Astrocyte (in vitro differentiated cells and primary cell): ENCODE measurements around the gene IL12RB2. TPM values are rescaled to one million over a fixed set of nuclear protein-coding genes. Genes with fewer than 3 reads are reported as not detected.
A peak's percentile ranks its signal among the peaks of the same experiment; 100 is the strongest.

ENCODE experiments used
- DNase-seq: peaks from one replicate; pipeline ENCODE4 v3.0.0-alpha.2; 2010; ENCODE audit warnings: low read depth
- FAIRE-seq: peaks from 2 replicates; lab custom pipeline; 2011; peaks lifted over from hg19 to GRCh38; lab: Jason Lieb, UNC
- H2AFZ ChIP-seq: 2 replicates; pipeline ENCODE4 v1.6.0; 2012; ENCODE audit warnings: low read depth, low read length, inconsistent platforms
- H3K27ac ChIP-seq: 2 replicates; pipeline ENCODE4 v1.5.1; 2011; ENCODE audit warnings: low read depth, low read length, inconsistent platforms
- H3K27me3 ChIP-seq: 2 replicates; pipeline ENCODE4 v1.6.0; 2011; ENCODE audit warnings: low read length, inconsistent platforms; ENCODE audit not compliant: insufficient read depth
- H3K36me3 ChIP-seq: 2 replicates; pipeline ENCODE4 v1.5.1; 2011; ENCODE audit warnings: low read length, inconsistent platforms; ENCODE audit not compliant: insufficient read depth
- H3K4me1 ChIP-seq: 2 replicates; pipeline ENCODE4 v1.5.1; 2011; ENCODE audit warnings: low read length, inconsistent platforms; ENCODE audit not compliant: insufficient read depth
- H3K4me2 ChIP-seq: 2 replicates; pipeline ENCODE4 v1.6.0; 2012; ENCODE audit warnings: low read length, inconsistent platforms
- H3K4me3 ChIP-seq: 2 replicates; pipeline ENCODE4 v1.5.1; 2011; ENCODE audit warnings: low read depth, mild to moderate bottlenecking, low read length, inconsistent platforms; ENCODE audit not compliant: insufficient read depth
- H3K79me2 ChIP-seq: 2 replicates; pipeline ENCODE4 v1.6.0; 2012; ENCODE audit warnings: mild to moderate bottlenecking, low read length, inconsistent platforms; ENCODE audit not compliant: insufficient read depth
- H3K9ac ChIP-seq: 2 replicates; pipeline ENCODE4 v1.6.0; 2012; ENCODE audit warnings: mild to moderate bottlenecking, low read length, inconsistent platforms
- H3K9me3 ChIP-seq: 2 replicates; pipeline ENCODE4 v1.5.1; 2012; ENCODE audit warnings: low read depth, mild to moderate bottlenecking, low read length, inconsistent platforms; ENCODE audit not compliant: insufficient read depth
- H4K20me1 ChIP-seq: 2 replicates; pipeline ENCODE4 v1.6.0; 2012; ENCODE audit warnings: low read length, inconsistent platforms; ENCODE audit not compliant: insufficient read depth
- H3K27ac Mint-ChIP-seq: one replicate; pipeline ENCODE4 v1.8.0; 2021; ENCODE audit warnings: mild to moderate bottlenecking, mixed read lengths; ENCODE audit not compliant: unreplicated experiment
- H3K27me3 Mint-ChIP-seq: one replicate; pipeline ENCODE4 v1.8.0; 2021; ENCODE audit warnings: low read depth, mixed read lengths; ENCODE audit not compliant: unreplicated experiment
- H3K36me3 Mint-ChIP-seq: one replicate; pipeline ENCODE4 v1.8.0; 2021; ENCODE audit warnings: low read depth, mixed read lengths; ENCODE audit not compliant: unreplicated experiment
- H3K4me1 Mint-ChIP-seq: one replicate; pipeline ENCODE4 v1.8.0; 2021; ENCODE audit warnings: low read depth, mixed read lengths; ENCODE audit not compliant: unreplicated experiment
- H3K4me3 Mint-ChIP-seq: one replicate; pipeline ENCODE4 v1.8.0; 2021; ENCODE audit warnings: mild to moderate bottlenecking, moderate library complexity, mixed read lengths; ENCODE audit not compliant: unreplicated experiment
- H3K9me3 Mint-ChIP-seq: one replicate; pipeline ENCODE4 v1.8.0; 2021; ENCODE audit warnings: mild to moderate bottlenecking, mixed read lengths; ENCODE audit not compliant: unreplicated experiment
- CTCF ChIP-seq: IDR thresholded peaks from 2 replicates; pipeline ENCODE4 v1.5.1; 2011; ENCODE audit warnings: low read depth, mild to moderate bottlenecking, inconsistent platforms, low read length, moderate library complexity; ENCODE audit not compliant: insufficient read depth
- EZH2 ChIP-seq: IDR thresholded peaks from 2 replicates; pipeline ENCODE4 v1.6.1; 2012; ENCODE audit warnings: mild to moderate bottlenecking, low read length, inconsistent platforms; ENCODE audit not compliant: insufficient read depth
- total RNA-seq: library from RNA; stranded (reverse); gene quantifications from 2 replicates; pipeline ENCODE4 v1.2.1, GENCODE V29; 2021

IL12RB2 gene
- total RNA-seq, 1 donor from 2014 or later: 0.11 TPM

DNA sequence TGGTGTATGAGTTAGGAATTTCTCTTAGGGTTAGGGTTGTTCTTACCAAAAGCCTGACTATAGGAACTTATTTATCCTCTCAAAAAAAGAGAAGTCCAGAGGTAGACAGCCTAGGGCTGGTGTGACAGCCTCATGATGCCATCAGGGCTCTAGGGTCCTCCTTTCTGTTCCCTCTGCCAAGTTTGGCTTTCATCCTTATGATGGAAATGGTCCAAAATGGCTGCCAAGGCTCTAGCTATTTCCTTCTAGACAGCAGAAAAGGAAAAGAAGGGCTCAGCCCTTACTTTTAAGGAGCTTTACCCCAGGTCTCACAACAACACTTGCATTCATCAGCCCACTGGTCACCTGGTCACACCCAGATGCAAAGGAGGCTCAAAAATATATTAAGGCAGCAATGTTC is 44.5 kb downstream of the IL12RB2 start:
- no peaks in the 10 kb centered on the region for H3K36me3 Mint-ChIP-seq
- no peak overlapping the region for H3K4me2 ChIP-seq
- H3K4me3 Mint-ChIP-seq: no peak overlapping the region
- H3K9me3 Mint-ChIP-seq: no peaks in the 10 kb centered on the region
- H3K9me3 ChIP-seq: no peaks in the 10 kb centered on the region
- no peak overlapping the region for H2AFZ ChIP-seq
- FAIRE-seq: no peak
- no peak overlapping the region for H3K9ac ChIP-seq
- DNase-seq: no peak
- no peak overlapping the region for H3K4me3 ChIP-seq
- no peaks in the 10 kb centered on the region for H4K20me1 ChIP-seq
- no peak overlapping the region for H3K27ac Mint-ChIP-seq
- no peak overlapping the region for H3K27ac ChIP-seq
- TF ChIP-seq EZH2: no peak
- no peak for TF ChIP-seq CTCF
- H3K4me1 ChIP-seq: peaks cover 12% of the 10 kb centered on the region
- peaks cover 6% of the 10 kb centered on the region for H3K4me1 Mint-ChIP-seq
- H3K36me3 ChIP-seq: no peaks in the 10 kb centered on the region
- no peaks in the 10 kb centered on the region for H3K79me2 ChIP-seq
- no peaks in the 10 kb centered on the region for H3K27me3 ChIP-seq
- no peaks in the 10 kb centered on the region for H3K27me3 Mint-ChIP-seq

GRCh38 chr1:67355745-67356424 is 48.2 kb downstream of the IL12RB2 start:
- H3K27me3 Mint-ChIP-seq: no peaks in the 10 kb centered on the region
- no peak overlapping the region for H2AFZ ChIP-seq
- H3K4me1 ChIP-seq: peaks cover 6% of the 10 kb centered on the region
- H3K4me2 ChIP-seq: peak overlapping the region; percentile 25
- no peak overlapping the region for H3K9ac ChIP-seq
- no peaks in the 10 kb centered on the region for H3K36me3 ChIP-seq
- no peak for FAIRE-seq
- H3K4me3 ChIP-seq: no peak overlapping the region
- peak overlapping the region; percentile 40 for H3K27ac ChIP-seq
- TF ChIP-seq CTCF (no peak), EZH2 (no peak)
- peak; percentile 90 for DNase-seq
- no peaks in the 10 kb centered on the region for H3K79me2 ChIP-seq
- no peaks in the 10 kb centered on the region for H4K20me1 ChIP-seq
- H3K4me3 Mint-ChIP-seq: no peak overlapping the region
- H3K9me3 Mint-ChIP-seq: no peaks in the 10 kb centered on the region
- peaks cover 4% of the 10 kb centered on the region for H3K4me1 Mint-ChIP-seq
- H3K36me3 Mint-ChIP-seq: no peaks in the 10 kb centered on the region
- no peaks in the 10 kb centered on the region for H3K27me3 ChIP-seq
- H3K9me3 ChIP-seq: no peaks in the 10 kb centered on the region
- no peak overlapping the region for H3K27ac Mint-ChIP-seq

DNA sequence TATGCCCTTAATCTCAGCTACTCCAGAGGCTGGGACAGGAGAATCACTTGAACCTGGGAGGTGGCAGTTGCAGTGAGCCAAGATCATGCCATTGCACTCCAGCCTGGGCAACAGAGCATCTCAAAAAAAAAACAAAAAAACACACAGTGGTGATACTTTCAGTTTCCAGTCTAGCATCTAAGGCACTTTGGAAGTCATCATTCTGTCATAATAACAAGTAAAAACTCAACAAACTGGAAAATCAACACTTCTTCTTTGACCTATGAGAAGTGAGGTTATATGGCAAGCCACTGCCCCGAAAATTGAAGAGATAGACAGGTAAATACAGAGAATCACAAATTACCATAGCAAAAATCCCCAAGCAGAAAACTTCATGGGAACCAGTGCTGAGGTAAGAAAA is 51.9 kb downstream of the IL12RB2 start:
- no peak overlapping the region for H2AFZ ChIP-seq
- H3K27ac Mint-ChIP-seq: no peak overlapping the region
- H3K9me3 ChIP-seq: no peaks in the 10 kb centered on the region
- H3K4me3 Mint-ChIP-seq: no peak overlapping the region
- no peak overlapping the region for H3K9ac ChIP-seq
- H3K4me1 ChIP-seq: peaks cover 6% of the 10 kb centered on the region
- H3K9me3 Mint-ChIP-seq: no peaks in the 10 kb centered on the region
- no peak for DNase-seq
- H3K36me3 ChIP-seq: no peaks in the 10 kb centered on the region
- H3K4me3 ChIP-seq: no peak overlapping the region
- peaks cover 4% of the 10 kb centered on the region for H3K4me1 Mint-ChIP-seq
- no peaks in the 10 kb centered on the region for H4K20me1 ChIP-seq
- H3K36me3 Mint-ChIP-seq: no peaks in the 10 kb centered on the region
- no peak overlapping the region for H3K4me2 ChIP-seq
- no peak for FAIRE-seq
- H3K27ac ChIP-seq: no peak overlapping the region
- H3K27me3 ChIP-seq: no peaks in the 10 kb centered on the region
- TF ChIP-seq EZH2: no peak
- TF ChIP-seq CTCF: no peak
- H3K79me2 ChIP-seq: no peaks in the 10 kb centered on the region
- H3K27me3 Mint-ChIP-seq: no peaks in the 10 kb centered on the region
